Mucosa of descending colon (tissue), 3 donors: Measurements from ENCODE around the gene CELF2. TPM values are rescaled to one million over a fixed set of nuclear protein-coding genes. Genes with fewer than 3 reads are reported as not detected.

Source experiments
- ATAC-seq: fragments of 200-7000 bp; cut with Tn5 transposase; one replicate; pipeline ENCODE4 v1.9.1; 2020; ENCODE audit warnings: mild to moderate bottlenecking, moderate library complexity
- DNase-seq, 3 donors: peaks; one replicate each; pipeline ENCODE4 v3.0.0-alpha.2; 2020
- H3K36me3 ChIP-seq: fragments of 200-600 bp; one replicate; pipeline ENCODE4 v1.8.0; 2021; ENCODE audit warnings: low read depth, mild to moderate bottlenecking
- H3K4me1 ChIP-seq: fragments of 200-600 bp; one replicate; pipeline ENCODE4 v1.8.0; 2021; ENCODE audit warnings: low read depth, mild to moderate bottlenecking
- H3K4me3 ChIP-seq: fragments of 200-600 bp; one replicate; pipeline ENCODE4 v1.8.0; 2021; ENCODE audit warnings: mild to moderate bottlenecking
- H3K9me3 ChIP-seq: fragments of 200-600 bp; one replicate; pipeline ENCODE4 v1.8.0; 2021; ENCODE audit warnings: mild to moderate bottlenecking
- intact Hi-C, 2 donors: fragments of 100-400 bp; cut with DNase I in 1 of 2; cut with micrococcal nuclease in 1 of 2; formaldehyde crosslinking; loops; one replicate each; pipeline versions ENCODE4 v1.11.0 to v1.11.1; 2022; cut with DNase I, micrococcal nuclease
- total RNA-seq, 3 donors: library from RNA; stranded (reverse); fragmentation: NEBNext Ultra II Directional in 2 of 3; extraction: Animal tissue kit (Norgen Biotek cat#: 25700) in 2 of 3; gene quantifications; one replicate each; pipeline versions ENCODE4 v1.2.1 to v1.2.4, GENCODE V29; 2021 to 2023
- TF ChIP-seq, protein P1 (sequence below): fragments of 200-600 bp; IDR thresholded peaks from one replicate; pipeline ENCODE4 v1.8.0; 2022; ENCODE audit warnings: antibody characterized with exemption, mild to moderate bottlenecking
- donor health status: DM: no; HTN: no; CAD: no; lungs with moderate emphysema.
- donor health status: DM: no; HTN: no; CAD: no.
- donor health status: DM: no; HTN: yes; CAD: no.

The CELF2 gene
- total RNA-seq, 3 donors from 2014 or later: 31.4 to 56.5 (median 36.1) TPM

DNA sequence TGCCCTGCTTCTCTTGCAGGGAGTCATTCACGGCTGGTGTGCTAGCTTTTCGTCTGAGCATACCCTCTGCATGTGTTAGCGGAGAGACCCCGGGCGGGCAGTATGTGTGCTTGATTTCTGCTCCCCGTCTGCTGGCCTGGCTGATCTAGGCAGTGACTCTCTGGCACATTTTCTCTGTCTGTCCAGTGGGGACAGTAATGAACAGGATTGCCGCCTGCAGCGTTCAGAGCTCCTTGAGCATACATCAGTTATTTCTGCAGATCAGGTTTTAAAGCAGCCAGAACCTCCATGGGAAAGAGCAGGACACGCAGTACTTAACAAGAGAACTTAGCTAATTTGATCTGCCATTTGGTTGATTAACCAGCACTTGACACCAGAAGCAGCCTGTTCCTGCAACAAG is 242.5 kb downstream of the CELF2 start:
- no peak overlapping the region for H3K4me3 ChIP-seq
- H3K9me3 ChIP-seq: no peaks in the 10 kb centered on the region
- H3K4me1 ChIP-seq: no peaks in the 10 kb centered on the region
- ATAC-seq: no peak
- H3K36me3 ChIP-seq: no peaks in the 10 kb centered on the region
- TF ChIP-seq, protein P1, sequence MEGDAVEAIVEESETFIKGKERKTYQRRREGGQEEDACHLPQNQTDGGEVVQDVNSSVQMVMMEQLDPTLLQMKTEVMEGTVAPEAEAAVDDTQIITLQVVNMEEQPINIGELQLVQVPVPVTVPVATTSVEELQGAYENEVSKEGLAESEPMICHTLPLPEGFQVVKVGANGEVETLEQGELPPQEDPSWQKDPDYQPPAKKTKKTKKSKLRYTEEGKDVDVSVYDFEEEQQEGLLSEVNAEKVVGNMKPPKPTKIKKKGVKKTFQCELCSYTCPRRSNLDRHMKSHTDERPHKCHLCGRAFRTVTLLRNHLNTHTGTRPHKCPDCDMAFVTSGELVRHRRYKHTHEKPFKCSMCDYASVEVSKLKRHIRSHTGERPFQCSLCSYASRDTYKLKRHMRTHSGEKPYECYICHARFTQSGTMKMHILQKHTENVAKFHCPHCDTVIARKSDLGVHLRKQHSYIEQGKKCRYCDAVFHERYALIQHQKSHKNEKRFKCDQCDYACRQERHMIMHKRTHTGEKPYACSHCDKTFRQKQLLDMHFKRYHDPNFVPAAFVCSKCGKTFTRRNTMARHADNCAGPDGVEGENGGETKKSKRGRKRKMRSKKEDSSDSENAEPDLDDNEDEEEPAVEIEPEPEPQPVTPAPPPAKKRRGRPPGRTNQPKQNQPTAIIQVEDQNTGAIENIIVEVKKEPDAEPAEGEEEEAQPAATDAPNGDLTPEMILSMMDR: no peak
- intact Hi-C loops: no loop called here
- DNase-seq: no peak

DNA sequence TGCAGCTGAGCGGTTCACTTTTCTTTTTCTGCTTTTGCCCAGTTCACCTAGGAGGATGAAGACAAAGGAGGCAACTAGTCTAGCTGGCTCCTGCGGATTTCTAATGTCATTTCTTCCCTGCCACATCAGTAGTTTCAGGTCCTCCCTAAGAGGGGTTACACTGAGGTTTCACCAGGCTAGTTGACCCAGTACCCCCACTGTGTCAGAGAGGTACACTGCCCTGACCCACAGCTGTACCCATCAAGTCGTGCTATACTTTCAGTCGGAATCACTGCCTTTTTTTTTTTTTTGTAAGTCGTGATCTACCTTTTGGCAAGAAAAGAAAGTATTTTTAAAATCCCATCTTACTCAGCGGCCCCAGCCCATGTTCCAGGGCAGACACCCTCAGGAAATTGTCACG is 243.5 kb downstream of the CELF2 start:
- no peak overlapping the region for H3K4me3 ChIP-seq
- no peak for ATAC-seq
- intact Hi-C loops: no loop called here
- no peaks in the 10 kb centered on the region for H3K4me1 ChIP-seq
- TF ChIP-seq, protein P1: no peak
- H3K36me3 ChIP-seq: no peaks in the 10 kb centered on the region
- DNase-seq: no peak
- H3K9me3 ChIP-seq: no peaks in the 10 kb centered on the region

DNA sequence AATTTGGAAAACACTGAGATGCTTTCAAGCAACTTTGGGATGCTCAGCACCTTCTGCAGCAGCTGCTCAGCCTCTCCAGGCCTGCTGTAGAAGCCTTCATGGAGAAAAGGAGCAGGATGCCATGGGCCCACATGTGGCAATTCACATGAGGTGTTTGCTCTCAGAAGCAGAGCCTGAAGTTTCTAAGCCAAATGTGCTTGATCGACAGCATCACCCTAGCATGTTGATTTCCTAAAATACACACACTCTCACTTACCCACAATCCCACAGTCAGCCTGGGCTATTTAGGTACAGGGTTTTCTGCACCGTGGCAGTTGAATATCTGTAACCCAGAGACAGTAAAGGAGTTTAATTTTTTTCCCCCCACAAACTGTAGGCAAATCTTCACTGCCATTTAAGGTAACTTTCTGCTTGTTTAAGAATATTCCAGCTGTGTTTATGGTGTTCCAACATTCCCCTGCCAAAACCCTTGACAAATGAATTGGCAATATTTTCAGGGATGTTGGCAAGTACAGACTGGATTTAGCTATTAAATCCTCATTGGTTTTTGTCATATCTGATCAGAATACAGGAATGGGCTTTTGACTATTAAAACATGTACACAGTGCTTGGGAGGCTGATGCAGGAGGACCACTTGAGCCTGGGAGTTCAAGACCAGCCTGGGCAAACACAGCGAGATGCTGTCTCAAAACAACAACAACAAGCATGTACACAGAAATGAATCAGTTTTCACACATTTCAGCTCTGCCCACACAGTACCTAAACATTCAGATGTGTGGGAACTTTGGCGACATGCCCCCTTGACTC is 244.2 kb downstream of the CELF2 start:
- no peaks in the 10 kb centered on the region for H3K4me1 ChIP-seq
- peak; percentile 22 for ATAC-seq
- intact Hi-C loops: no loop called here
- no peak overlapping the region for H3K4me3 ChIP-seq
- no peaks in the 10 kb centered on the region for H3K9me3 ChIP-seq
- TF ChIP-seq, protein P1: no peak
- H3K36me3 ChIP-seq: no peaks in the 10 kb centered on the region
- DNase-seq: no peak

DNA sequence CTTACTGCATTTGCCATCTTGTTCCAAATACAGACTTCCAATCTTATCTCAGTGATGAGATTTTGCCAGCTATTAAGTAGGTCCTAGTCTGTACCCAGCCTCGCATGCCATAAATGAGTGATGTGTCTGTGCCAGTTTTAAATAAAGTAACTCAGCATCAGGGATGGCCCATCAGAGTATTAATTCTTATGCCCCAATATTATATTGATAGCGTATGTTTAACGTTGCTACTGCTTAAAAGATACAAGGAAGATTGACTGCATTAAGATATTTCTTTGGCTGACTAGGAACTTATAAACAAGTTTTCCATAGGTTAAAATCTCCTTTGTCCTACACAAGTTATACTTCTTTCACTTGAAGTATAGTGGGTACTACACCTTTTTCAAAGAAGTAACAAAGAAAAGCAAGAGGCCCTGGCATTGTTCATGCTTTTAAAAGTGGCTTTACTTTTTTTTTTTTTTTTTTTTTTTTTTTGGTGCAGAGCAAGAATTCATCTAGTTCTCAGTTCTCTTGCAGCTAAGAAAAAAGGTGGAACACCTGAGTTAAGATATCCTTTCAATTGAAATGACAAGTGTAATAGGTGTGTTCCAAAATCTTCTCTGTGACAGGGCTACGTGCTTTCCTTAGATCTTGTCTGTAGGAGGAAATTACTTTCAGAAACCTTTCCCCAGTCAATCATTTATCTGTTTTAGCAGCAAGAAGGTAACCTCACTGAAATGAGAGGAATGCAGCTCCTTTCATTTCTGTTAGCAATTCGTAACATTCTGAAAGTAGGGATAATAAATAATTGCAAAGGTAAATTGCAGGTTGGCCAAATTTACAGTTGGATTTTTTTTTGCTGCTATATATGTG is 245.0 kb downstream of the CELF2 start:
- Histone ChIP-seq H3K4me1 (no peaks in the 10 kb centered on the region), H3K9me3 (no peaks in the 10 kb centered on the region), H3K36me3 (no peaks in the 10 kb centered on the region), H3K4me3 (no peak overlapping the region)
- DNase-seq: no peak
- TF ChIP-seq, protein P1: no peak
- ATAC-seq: no peak
- intact Hi-C loops: no loop called here

DNA sequence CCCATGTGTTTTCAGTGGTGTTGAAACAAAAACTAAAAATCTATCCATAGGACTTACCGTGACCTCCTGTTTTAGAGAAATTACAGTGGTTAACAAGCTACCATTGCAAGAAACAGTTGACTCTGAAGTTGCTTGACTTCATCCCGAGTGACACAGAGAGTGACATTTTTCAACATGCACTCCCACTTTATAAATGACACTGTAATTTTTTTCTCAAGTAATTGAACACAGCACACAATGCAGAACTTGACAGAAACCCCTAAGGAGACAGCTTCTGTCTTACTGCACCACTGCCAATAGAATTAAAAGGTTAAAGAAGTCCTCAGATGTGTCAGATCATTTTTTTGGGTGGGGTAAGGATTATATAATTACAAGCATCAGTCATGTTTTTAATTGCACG is 246.1 kb downstream of the CELF2 start:
- no peaks in the 10 kb centered on the region for H3K4me1 ChIP-seq
- H3K9me3 ChIP-seq: no peaks in the 10 kb centered on the region
- DNase-seq (no peak), ATAC-seq (no peak)
- H3K36me3 ChIP-seq: no peaks in the 10 kb centered on the region
- intact Hi-C loops: no loop called here
- TF ChIP-seq, protein P1: no peak
- H3K4me3 ChIP-seq: no peak overlapping the region
